Esophagus muscularis mucosa (tissue), 4 donors: ENCODE measurements around the gene CSF1.

Source experiments
- EP300 ChIP-seq: sonication (generic); formaldehyde crosslinking; IDR thresholded peaks from one replicate; pipeline ENCODE4 v1.6.1; 2017; ENCODE audit warnings: antibody characterized with exemption
- POLR2A ChIP-seq: fragments of 450-650 bp; IDR thresholded peaks from one replicate; pipeline ENCODE4 v1.6.1; 2017; ENCODE audit warnings: antibody characterized with exemption, moderate library complexity, mild to moderate bottlenecking, low read depth
- POLR2AphosphoS5 ChIP-seq, 2 donors: sonication (generic); formaldehyde crosslinking; IDR thresholded peaks; one replicate each; pipeline ENCODE4 v1.6.1; 2017; ENCODE audit warnings: antibody characterized with exemption in 2 of 2
- TF ChIP-seq, protein P1 (sequence below), 3 experiments: fragments of 200-600 bp in 2 of 3; fragments of 450-650 bp in 1 of 3; sonication (generic) in 2 of 3; IDR thresholded peaks; one replicate each; pipeline ENCODE4 v1.5.1; 2017 to 2019; ENCODE audit warnings: antibody characterized with exemption in 3 of 3, mild to moderate bottlenecking in 2 of 3, moderate library complexity in 1 of 3

DNA sequence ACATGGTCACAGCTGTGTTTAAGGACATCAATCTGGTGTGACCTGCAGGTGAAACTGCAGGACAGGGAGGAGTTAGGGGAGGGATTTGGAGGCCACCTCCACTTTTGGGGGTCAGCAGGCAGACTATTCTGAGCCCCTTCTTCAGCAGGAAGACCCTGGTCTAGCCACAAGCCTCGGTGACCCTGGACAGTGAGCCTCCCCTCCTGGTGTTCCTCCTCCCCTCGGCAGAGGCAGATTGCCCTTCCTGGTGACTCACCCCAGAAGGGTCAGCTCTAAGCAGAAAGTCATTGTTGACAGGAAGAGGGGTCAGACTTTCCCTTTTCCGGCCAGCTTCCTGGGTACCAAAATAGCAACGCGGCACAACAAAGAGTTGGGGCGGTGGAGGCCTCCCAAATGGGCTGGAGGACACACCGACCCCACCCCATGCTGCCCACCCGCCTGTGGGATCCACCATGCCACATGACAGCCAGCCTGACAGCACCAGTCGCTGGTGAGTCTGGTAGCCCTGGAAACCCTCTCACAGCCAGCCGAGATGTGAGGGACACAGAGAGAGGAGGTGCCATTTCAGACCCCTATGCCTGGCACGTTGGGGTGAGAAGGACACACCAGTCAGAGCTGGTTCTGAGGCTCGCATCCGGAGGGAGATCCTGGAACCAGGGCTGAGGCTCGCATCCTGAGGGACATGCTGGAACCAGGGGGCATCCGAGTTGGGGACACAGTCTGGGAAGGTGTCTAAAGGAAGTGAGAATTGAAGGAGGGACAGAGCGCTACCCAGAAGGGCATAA, 14.7 kb upstream of the CSF1 start:
- TF ChIP-seq, protein P1, sequence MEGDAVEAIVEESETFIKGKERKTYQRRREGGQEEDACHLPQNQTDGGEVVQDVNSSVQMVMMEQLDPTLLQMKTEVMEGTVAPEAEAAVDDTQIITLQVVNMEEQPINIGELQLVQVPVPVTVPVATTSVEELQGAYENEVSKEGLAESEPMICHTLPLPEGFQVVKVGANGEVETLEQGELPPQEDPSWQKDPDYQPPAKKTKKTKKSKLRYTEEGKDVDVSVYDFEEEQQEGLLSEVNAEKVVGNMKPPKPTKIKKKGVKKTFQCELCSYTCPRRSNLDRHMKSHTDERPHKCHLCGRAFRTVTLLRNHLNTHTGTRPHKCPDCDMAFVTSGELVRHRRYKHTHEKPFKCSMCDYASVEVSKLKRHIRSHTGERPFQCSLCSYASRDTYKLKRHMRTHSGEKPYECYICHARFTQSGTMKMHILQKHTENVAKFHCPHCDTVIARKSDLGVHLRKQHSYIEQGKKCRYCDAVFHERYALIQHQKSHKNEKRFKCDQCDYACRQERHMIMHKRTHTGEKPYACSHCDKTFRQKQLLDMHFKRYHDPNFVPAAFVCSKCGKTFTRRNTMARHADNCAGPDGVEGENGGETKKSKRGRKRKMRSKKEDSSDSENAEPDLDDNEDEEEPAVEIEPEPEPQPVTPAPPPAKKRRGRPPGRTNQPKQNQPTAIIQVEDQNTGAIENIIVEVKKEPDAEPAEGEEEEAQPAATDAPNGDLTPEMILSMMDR (IDR thresholded peaks at IDR 0.05): no peak
- TF ChIP-seq POLR2A (no peak), EP300 (no peak), POLR2AphosphoS5 (IDR thresholded peaks at IDR 0.05) (peak; percentile 51 to 62)
